ENCODE results near the gene PCDHGA6. TPM values are rescaled to one million over a fixed set of nuclear protein-coding genes. Genes with fewer than 3 reads are reported as not detected.

Gene PCDHGA6
- total RNA-seq, 4 donors from 2014 or later, result 5.6 to 7.3 (median 5.8) TPM

GRCh38 chr5:141419074-141419880 lies 45.6 kb downstream of the PCDHGA6 start:
- Histone ChIP-seq H3K36me3 (no peaks in the 10 kb centered on the region), H3K4me3 (replicated peaks in 1 of 3) (no peak overlapping the region), H3K27ac (no peak overlapping the region), H3K4me1 (no peaks in the 10 kb centered on the region), H3K27me3 (no peaks in the 10 kb centered on the region), H3K9me3 (no peaks in the 10 kb centered on the region)
- WGBS, 2 donors, result 28 to 35% methylated on average over 17 to 26 of the region's 74 CpGs
- no peak for TF ChIP-seq CTCF (IDR thresholded peaks at IDR 0.05)
- no peak for TF ChIP-seq POLR2A (IDR thresholded peaks at IDR 0.05)
- intact Hi-C loops (cut with DNase I), result loop anchor here (5.0 kb wide), 1 partner anchor 138 kb away; no protein-coding TSS in a partner anchor
- DNase-seq, result no peak

- no peaks in the 10 kb centered on the region for H3K4me1 ChIP-seq
- TF ChIP-seq POLR2A (IDR thresholded peaks at IDR 0.05) (no peak), CTCF (IDR thresholded peaks at IDR 0.05) (peak in 5 of 6 experiments; percentile 8 to 57 (median 43))
- no peak within 1 kb of the TSS for H3K27ac ChIP-seq
- H3K36me3 ChIP-seq, result no peaks in the 10 kb centered on the region
- peak; percentile 47 to 53 for DNase-seq
- no peaks in the 10 kb centered on the region for H3K27me3 ChIP-seq
- peak within 1 kb of the TSS in 1 of 3 donors; percentile 13 for H3K4me3 ChIP-seq (replicated peaks in 1 of 3)
- 7 to 12% methylated on average over 29 to 42 of the region's 42 CpGs for WGBS, 2 donors
- no peaks in the 10 kb centered on the region for H3K9me3 ChIP-seq
- intact Hi-C loops (cut with DNase I), result no loop called here
Observed at GRCh38 chr5:141420855-141421488, 47.3 kb downstream of the PCDHGA6 start, which contains the start of gene PCDHGA11. PCDHGA11 (plus strand) TSS chr5:141421051; CDS start chr5:141421228, 177 bp downstream.

- Histone ChIP-seq H3K4me1 (no peaks in the 10 kb centered on the region), H3K27ac (no peak overlapping the region), H3K9me3 (no peaks in the 10 kb centered on the region), H3K4me3 (replicated peaks in 1 of 3) (peak overlapping the region in 1 of 3 donors; percentile 13), H3K27me3 (no peaks in the 10 kb centered on the region), H3K36me3 (no peaks in the 10 kb centered on the region)
- intact Hi-C loops (cut with DNase I), result no loop called here
- no peak for DNase-seq
- TF ChIP-seq CTCF (IDR thresholded peaks at IDR 0.05), result no peak
- no peak for TF ChIP-seq POLR2A (IDR thresholded peaks at IDR 0.05)
- 14 to 17% methylated on average over 13 of the region's 13 CpGs for WGBS, 2 donors
Observed at GRCh38 chr5:141421489-141421855, 47.8 kb downstream of the PCDHGA6 start.

GRCh38 chr5:141422742-141423291 lies 49.1 kb downstream of the PCDHGA6 start:
- DNase-seq, result no peak
- 18 to 23% methylated on average over 22 to 38 of the region's 42 CpGs for WGBS, 2 donors
- intact Hi-C loops (cut with DNase I), result no loop called here

More at GRCh38 chr5:141422742-141423291, 49.1 kb downstream of the PCDHGA6 start:
- TF ChIP-seq CTCF (IDR thresholded peaks at IDR 0.05), result no peak
- TF ChIP-seq POLR2A (IDR thresholded peaks at IDR 0.05), result no peak
- no peaks in the 10 kb centered on the region for H3K4me1 ChIP-seq
- no peak overlapping the region for H3K4me3 ChIP-seq (replicated peaks in 1 of 3)
- H3K27me3 ChIP-seq, result no peaks in the 10 kb centered on the region
- no peak overlapping the region for H3K27ac ChIP-seq
- no peaks in the 10 kb centered on the region for H3K36me3 ChIP-seq
- H3K9me3 ChIP-seq, result no peaks in the 10 kb centered on the region

All from thyroid gland (tissue), 4 donors.